Natural killer cell (primary cell): Measurements from ENCODE around the gene DGKH. TPM values are rescaled to one million over a fixed set of nuclear protein-coding genes. Genes with fewer than 3 reads are reported as not detected.

Experiments used
- ATAC-seq, 3 donors: fragments of 150-1000 bp in 2 of 3; fragments of 200-7000 bp in 1 of 3; cut with Tn5 transposase; 1 replicate in 1 of 3; 2 replicates in 2 of 3; pipeline ENCODE4 v1.10.0; 2021; ENCODE audit warnings: mild to moderate bottlenecking in 2 of 3, moderate library complexity in 2 of 3
- DNase-seq, 2 donors: peaks; one replicate each; pipeline versions ENCODE4 v3.0.0 to v3.0.0-alpha.2; 2013 to 2021; ENCODE audit warnings: mixed read lengths in 1 of 2
- H3K27ac ChIP-seq: one replicate; pipeline ENCODE4 v1.5.1; 2013; ENCODE audit warnings: mild to moderate bottlenecking, low read length
- H3K27me3 ChIP-seq: one replicate; pipeline ENCODE4 v1.6.1; 2013; ENCODE audit warnings: low read length; ENCODE audit not compliant: control insufficient read depth, insufficient read depth
- H3K36me3 ChIP-seq: one replicate; pipeline ENCODE4 v1.6.1; 2013; ENCODE audit warnings: low read length; ENCODE audit not compliant: control insufficient read depth, insufficient read depth
- H3K4me1 ChIP-seq: one replicate; pipeline ENCODE4 v1.6.1; 2013; ENCODE audit warnings: low read length; ENCODE audit not compliant: control insufficient read depth, insufficient read depth
- H3K4me3 ChIP-seq: one replicate; pipeline ENCODE4 v1.5.1; 2013; ENCODE audit warnings: low read length
- H3K9me3 ChIP-seq: one replicate; pipeline ENCODE4 v1.6.1; 2013; ENCODE audit warnings: low read length; ENCODE audit not compliant: control insufficient read depth, insufficient read depth
- H3K27ac Mint-ChIP-seq, 2 donors: one replicate each; pipeline ENCODE4 v1.8.0; 2022; ENCODE audit warnings: mild to moderate bottlenecking in 2 of 2, mixed read lengths in 2 of 2, moderate library complexity in 1 of 2
- H3K27me3 Mint-ChIP-seq, 2 donors: one replicate each; pipeline ENCODE4 v1.8.0; 2022; ENCODE audit warnings: low read depth in 2 of 2, mixed read lengths in 2 of 2
- H3K36me3 Mint-ChIP-seq: one replicate; pipeline ENCODE4 v1.8.0; 2022; ENCODE audit warnings: mixed read lengths
- H3K4me1 Mint-ChIP-seq, 2 donors: one replicate each; pipeline ENCODE4 v1.8.0; 2022; ENCODE audit warnings: mixed read lengths in 2 of 2
- H3K4me3 Mint-ChIP-seq: one replicate; pipeline ENCODE4 v1.8.0; 2022; ENCODE audit warnings: mild to moderate bottlenecking, moderate library complexity, mixed read lengths
- H3K9me3 Mint-ChIP-seq, 2 donors: one replicate each; pipeline ENCODE4 v1.8.0; 2022; ENCODE audit warnings: mixed read lengths in 2 of 2
- WGBS: methylation state at CpG from one replicate; pipeline ENCODE4 v1.1.7; 2013; ENCODE audit warnings: missing lambda C conversion rate; ENCODE audit not compliant: insufficient coverage; 5-methylcytosine and 5-hydroxymethylcytosine counted together
- intact Hi-C: fragments of 100-400 bp; cut with micrococcal nuclease; formaldehyde crosslinking; loops from one replicate; pipeline ENCODE4 v1.14.2; 2022
- total RNA-seq, 4 donors: library from RNA; stranded (reverse); fragments of 120-200 nt in 1 of 4; gene quantifications; one replicate each; pipeline versions ENCODE4 v1.2.3 to v1.2.4, GENCODE V29; 2013 to 2022
- TF ChIP-seq, protein P1 (sequence below): fragments of 200-600 bp; IDR thresholded peaks from one replicate; pipeline ENCODE4 v1.8.0; 2022; ENCODE audit warnings: antibody characterized with exemption

DGKH gene
- total RNA-seq, 3 donors from 2014 or later (not counting 1 experiment from before 2014, with no cell fraction given): 1.1 to 3.4 (median 1.2) TPM

DNA sequence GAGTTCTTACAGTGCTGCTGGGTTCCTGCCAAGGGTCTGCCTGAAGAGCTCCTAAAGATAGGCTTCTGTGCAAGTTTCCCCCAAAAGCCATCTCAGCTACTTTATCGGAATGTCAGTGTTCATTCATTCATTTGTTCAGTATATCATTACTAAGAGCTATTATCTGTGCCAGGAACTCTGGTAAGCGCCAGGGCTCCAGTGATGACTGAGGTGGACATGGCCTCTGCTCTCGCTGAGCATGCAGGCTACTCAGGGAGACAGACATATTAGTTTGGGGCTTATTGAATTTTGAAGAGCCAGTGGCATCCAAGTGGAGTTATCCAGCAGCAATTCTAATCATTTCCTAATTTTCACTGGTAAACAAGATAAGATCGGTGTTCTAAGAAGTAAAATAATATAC is 65.8 kb downstream of the DGKH start:
- intact Hi-C loops: no loop called here
- WGBS: 74% methylated on average over 3 of the region's 4 CpGs
- H3K4me3 ChIP-seq: no peak overlapping the region
- no peaks in the 10 kb centered on the region for H3K9me3 ChIP-seq
- no peak overlapping the region for H3K27ac ChIP-seq
- H3K27me3 ChIP-seq: no peaks in the 10 kb centered on the region
- Mint-ChIP-seq H3K4me3 (no peak overlapping the region), H3K27me3 (peaks cover 6 to 19% of the 10 kb centered on the region in 2 donors), H3K9me3 (no peaks in the 10 kb centered on the region), H3K27ac (no peak overlapping the region), H3K36me3 (no peaks in the 10 kb centered on the region), H3K4me1 (no peaks in the 10 kb centered on the region)
- TF ChIP-seq, protein P1, sequence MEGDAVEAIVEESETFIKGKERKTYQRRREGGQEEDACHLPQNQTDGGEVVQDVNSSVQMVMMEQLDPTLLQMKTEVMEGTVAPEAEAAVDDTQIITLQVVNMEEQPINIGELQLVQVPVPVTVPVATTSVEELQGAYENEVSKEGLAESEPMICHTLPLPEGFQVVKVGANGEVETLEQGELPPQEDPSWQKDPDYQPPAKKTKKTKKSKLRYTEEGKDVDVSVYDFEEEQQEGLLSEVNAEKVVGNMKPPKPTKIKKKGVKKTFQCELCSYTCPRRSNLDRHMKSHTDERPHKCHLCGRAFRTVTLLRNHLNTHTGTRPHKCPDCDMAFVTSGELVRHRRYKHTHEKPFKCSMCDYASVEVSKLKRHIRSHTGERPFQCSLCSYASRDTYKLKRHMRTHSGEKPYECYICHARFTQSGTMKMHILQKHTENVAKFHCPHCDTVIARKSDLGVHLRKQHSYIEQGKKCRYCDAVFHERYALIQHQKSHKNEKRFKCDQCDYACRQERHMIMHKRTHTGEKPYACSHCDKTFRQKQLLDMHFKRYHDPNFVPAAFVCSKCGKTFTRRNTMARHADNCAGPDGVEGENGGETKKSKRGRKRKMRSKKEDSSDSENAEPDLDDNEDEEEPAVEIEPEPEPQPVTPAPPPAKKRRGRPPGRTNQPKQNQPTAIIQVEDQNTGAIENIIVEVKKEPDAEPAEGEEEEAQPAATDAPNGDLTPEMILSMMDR: no peak
- DNase-seq: no peak
- no peaks in the 10 kb centered on the region for H3K4me1 ChIP-seq
- H3K36me3 ChIP-seq: no peaks in the 10 kb centered on the region
- ATAC-seq: no peak

DNA sequence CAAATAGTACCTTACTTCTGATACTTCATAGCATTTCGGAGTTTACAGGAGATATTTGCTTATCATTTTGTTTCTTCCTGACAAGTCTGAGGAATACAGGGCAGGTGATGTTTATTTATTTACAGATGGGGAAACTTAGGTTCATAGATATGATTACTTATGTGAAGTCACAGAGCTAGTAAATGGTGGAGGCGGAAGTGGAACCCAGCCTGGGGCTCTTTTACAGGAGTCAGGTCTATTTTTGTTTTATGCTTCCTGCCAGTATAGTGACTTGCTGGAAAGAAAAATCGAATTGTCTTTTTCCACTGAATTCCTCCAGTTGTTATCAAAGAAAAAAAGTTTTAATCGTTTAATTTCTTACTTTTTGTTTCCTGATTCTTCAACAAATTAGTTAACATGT is 66.5 kb downstream of the DGKH start:
- Mint-ChIP-seq H3K27ac (no peak overlapping the region), H3K36me3 (no peaks in the 10 kb centered on the region), H3K9me3 (no peaks in the 10 kb centered on the region), H3K4me1 (no peaks in the 10 kb centered on the region), H3K27me3 (peaks cover 6 to 16% of the 10 kb centered on the region in 2 donors), H3K4me3 (no peak overlapping the region)
- H3K4me3 ChIP-seq: no peak overlapping the region
- no peaks in the 10 kb centered on the region for H3K4me1 ChIP-seq
- TF ChIP-seq, protein P1: no peak
- DNase-seq (no peak), ATAC-seq (no peak)
- no peaks in the 10 kb centered on the region for H3K36me3 ChIP-seq
- H3K27ac ChIP-seq: no peak overlapping the region
- WGBS: 94% methylated on average over 1 of the region's 4 CpGs
- no peaks in the 10 kb centered on the region for H3K9me3 ChIP-seq
- H3K27me3 ChIP-seq: no peaks in the 10 kb centered on the region
- intact Hi-C loops: no loop called here

DNA sequence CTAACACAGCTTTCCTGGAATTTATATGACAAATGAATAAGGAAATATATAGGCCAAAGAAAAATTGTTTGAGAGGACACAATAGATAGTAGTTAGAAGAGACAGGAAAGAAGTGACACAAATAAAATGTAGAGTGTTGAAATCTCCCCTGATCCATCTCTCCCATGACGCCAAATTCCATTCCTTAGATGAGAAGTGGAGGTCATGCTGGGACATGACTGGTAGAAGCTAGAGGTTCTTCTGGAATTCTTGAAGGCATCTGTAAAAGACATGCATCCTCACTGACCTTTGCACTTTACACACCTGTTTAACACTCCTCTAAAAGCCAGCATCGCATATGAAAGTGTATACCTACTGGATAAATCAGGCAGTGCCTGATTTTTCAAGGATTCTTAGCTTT is 67.8 kb downstream of the DGKH start:
- no peaks in the 10 kb centered on the region for H3K9me3 Mint-ChIP-seq
- Histone ChIP-seq H3K36me3 (no peaks in the 10 kb centered on the region), H3K27ac (no peak overlapping the region), H3K27me3 (no peaks in the 10 kb centered on the region), H3K4me1 (no peaks in the 10 kb centered on the region), H3K9me3 (no peaks in the 10 kb centered on the region), H3K4me3 (no peak overlapping the region)
- TF ChIP-seq, protein P1: no peak
- H3K27me3 Mint-ChIP-seq: peaks cover 4 to 7% of the 10 kb centered on the region in 2 donors
- no peak overlapping the region for H3K27ac Mint-ChIP-seq
- no peak overlapping the region for H3K4me3 Mint-ChIP-seq
- DNase-seq: no peak
- intact Hi-C loops: no loop called here
- H3K36me3 Mint-ChIP-seq: no peaks in the 10 kb centered on the region
- WGBS: 94% methylated on average over 1 of the region's 2 CpGs
- H3K4me1 Mint-ChIP-seq: no peaks in the 10 kb centered on the region
- no peak for ATAC-seq

DNA sequence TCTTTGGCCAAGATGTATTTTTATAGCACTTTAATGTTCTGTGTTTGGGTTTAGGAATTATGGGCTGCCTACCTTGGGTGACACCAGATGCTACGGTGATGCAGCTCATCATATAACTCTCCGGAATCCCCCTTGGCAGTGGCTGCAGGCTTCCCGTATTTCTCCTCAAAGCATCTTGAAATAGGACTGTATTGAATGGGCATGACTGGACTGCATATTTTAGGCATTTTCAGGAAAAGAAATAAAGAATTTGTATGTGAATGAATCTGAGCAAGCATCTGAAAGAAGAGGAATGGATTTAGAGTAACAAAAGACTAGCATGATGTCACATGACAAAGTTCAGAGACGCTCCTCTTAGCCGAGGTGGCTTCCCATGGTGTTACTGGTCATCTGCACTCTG is 70.6 kb downstream of the DGKH start:
- ATAC-seq: no peak
- Histone ChIP-seq H3K4me1 (no peaks in the 10 kb centered on the region), H3K4me3 (no peak overlapping the region), H3K9me3 (no peaks in the 10 kb centered on the region), H3K27me3 (no peaks in the 10 kb centered on the region), H3K36me3 (no peaks in the 10 kb centered on the region), H3K27ac (no peak overlapping the region)
- Mint-ChIP-seq H3K27ac (no peak overlapping the region), H3K4me3 (no peak overlapping the region), H3K36me3 (no peaks in the 10 kb centered on the region), H3K9me3 (no peaks in the 10 kb centered on the region), H3K27me3 (peaks cover 0 to 7% of the 10 kb centered on the region in 2 donors), H3K4me1 (no peaks in the 10 kb centered on the region)
- intact Hi-C loops: no loop called here
- TF ChIP-seq, protein P1: no peak
- 98% methylated on average over 5 of the region's 5 CpGs for WGBS
- no peak for DNase-seq
